ENCODE results near the gene KMT2A.
"Not testable (repeated sequence)": the region's sequence is repeated elsewhere in the genome, so short reads cannot be mapped to it uniquely, and the experiment has no call there.

Gene KMT2A

DNA sequence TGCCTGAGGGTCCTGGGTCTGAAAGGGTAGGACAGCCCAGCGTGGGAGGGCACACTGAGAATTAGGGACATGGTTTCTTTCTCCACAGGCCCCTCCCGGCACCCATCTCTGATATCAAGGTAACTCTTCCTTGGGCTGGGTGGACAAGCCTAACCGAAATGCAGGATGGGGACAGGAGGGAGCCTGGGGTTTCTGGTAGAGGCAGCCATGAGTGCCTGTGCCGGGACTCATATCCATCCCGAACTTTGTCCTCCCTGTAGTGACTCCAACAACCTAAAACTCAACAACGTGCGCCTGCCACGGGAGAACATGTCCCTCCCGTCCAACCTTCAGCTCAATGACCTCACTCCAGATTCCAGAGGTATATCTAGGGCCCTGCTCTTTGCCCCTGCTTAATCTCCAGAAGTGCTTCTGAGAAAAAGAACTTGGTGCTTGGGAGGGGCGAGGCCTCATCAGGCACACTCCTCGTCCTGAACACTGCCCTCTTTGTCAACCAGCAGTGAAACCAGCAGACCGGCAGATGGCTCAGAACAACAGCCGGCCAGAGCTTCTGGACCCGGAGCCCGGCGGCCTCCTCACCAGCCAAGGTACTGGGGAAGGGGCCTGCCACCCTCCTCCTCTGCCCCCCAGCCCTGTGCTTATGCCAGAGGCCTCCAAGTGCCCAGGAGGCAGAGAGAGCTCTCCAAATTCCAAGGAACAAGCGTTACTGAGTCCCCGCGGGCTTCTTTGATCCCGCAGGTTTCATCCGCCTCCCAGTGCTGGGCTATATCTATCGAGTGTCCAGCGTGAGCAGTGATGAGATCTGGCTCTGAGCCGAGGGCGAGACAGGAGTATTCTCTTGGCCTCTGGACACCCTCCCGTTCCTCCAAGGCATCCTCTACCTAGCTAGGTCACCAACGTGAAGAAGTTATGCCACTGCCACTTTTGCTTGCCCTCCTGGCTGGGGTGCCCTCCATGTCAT lies 97.8 kb downstream of the KMT2A start:
- DNase-seq (ENCODE audit: low read depth): no peak

GRCh38 chr11:118535261-118535660 lies 99.0 kb downstream of the KMT2A start:
- DNase-seq (ENCODE audit: low read depth): no peak

GRCh38 chr11:118536726-118537125 lies 100.4 kb downstream of the KMT2A start:
- DNase-seq (ENCODE audit: low read depth): no peak

DNA sequence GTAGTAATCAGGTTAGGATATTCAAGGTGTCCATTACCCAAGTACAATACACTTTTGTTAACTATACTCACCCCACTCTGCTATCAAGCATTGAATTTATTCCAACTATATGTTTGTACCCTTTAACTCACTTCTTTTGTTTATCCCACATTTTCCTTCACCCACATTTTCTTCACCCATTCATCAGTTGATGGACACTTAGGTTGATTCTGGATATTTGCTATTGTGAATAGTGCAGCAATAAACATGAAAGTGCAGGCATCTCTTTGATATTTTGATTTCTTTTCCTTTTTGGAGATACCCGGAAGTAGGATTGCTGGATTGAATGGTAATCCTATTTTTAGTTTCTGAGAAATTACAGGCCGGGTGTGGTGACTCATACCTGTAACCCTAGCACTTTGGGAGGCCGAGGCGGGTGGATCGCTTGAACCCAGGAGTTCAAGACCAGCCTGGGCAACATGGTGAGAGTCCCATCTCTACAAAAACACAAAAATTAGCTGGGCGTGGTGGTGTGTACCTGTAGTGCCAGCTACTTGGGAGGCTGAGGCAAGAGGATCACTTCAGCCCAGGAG lies 101.2 kb downstream of the KMT2A start:
- DNase-seq (ENCODE audit: low read depth): no peak

DNA sequence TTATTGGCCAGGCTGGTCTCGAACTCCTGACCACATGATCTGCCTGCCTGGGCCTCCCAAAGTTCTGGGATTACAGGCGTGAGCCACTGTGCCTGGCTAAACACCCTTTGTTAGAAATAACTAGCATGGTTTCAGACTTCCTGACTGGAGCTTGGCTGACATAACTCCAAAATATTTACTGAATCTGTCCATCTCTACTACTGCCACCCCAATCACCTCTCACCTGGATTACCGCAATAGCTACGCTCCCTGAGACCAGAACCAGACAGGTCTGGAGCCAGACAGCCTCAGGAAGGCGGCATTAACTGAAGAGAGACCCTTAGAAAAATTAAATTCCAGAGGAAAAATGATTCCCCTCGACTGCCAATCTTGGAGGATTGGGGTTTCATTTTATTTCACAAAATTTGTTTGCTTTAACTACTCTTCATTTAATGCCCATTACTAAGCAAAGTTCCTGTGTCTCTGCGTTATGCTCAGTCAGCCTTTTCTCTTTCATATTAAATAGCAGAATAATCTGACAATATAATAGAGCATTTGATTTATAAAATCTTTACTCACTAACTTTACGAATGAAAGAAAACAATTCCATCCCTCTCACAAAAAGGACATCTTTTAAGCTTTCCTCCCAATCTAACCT lies 107.8 kb downstream of the KMT2A start:
- DNase-seq (ENCODE audit: low read depth): no peak

GRCh38 chr11:118544647-118545010 lies 108.3 kb downstream of the KMT2A start:
- DNase-seq (ENCODE audit: low read depth): no peak

GRCh38 chr11:118545533-118545932 lies 109.2 kb downstream of the KMT2A start:
- no peak for DNase-seq (ENCODE audit: low read depth)

DNA sequence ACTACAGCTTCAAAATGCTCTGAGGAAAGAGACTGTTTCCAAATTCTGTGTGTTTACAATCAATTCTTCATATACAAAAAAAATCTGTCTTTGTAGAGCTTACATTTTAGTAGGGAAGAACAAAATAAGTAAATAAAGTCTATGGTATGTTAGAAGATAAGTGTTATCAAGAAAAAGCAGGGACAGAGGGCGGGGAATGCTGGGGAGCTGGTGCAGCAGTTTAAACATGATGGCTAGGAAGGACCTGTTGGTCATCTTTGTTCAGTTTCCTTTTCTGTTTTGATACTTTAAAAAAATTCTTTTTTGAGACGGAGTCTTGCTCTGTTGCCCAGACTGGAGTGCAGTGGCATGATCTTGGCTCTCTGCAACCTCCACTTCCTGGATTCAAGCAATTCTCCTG lies 110.8 kb downstream of the KMT2A start:
- DNase-seq (ENCODE audit: low read depth): no peak

- DNase-seq (ENCODE audit: low read depth): no peak
Measured at GRCh38 chr11:118552341-118552740, 116.0 kb downstream of the KMT2A start.

GRCh38 chr11:118560806-118561205 lies 124.5 kb downstream of the KMT2A start:
- no peak for DNase-seq (ENCODE audit: low read depth)

DNA sequence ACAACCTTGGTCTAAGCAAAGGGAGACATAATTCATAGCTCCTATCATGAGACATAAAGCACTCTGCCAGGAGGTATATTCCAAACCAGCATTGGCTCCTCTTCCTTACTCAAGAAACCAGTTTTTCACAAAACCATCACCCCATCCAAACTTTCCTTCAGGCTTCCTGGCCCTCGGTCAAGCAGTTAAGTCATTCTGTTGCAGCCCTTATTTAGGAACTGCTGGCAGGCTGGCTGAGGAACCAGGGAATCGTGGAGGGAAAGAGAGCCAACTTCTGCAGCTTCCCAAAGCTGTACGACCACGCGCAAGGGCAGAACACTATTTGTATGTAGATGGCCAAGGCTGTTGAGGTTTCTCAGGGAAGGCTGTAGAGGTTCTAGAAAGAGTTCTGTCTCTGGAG lies 128.8 kb downstream of the KMT2A start:
- no peak for DNase-seq (ENCODE audit: low read depth)

DNA sequence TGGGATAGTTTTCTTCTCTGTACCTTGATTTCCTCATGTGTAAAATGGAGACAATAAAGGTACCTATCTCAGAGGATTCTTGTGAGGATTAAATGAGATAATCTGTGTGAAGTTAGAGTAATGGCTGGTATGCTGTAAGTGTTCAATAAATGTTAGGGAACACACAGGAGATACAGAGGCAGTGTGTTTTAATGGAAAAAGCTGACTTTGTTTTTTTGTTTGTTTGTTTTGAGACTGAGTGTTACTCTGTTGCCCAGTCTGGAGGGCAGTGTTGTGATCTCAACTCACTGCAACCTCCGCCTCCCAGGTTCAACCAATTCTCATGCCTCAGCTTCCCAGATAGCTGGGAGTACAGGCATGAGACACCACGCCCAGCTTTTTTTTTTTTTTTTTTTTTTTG lies 133.4 kb downstream of the KMT2A start:
- DNase-seq (ENCODE audit: low read depth): no peak

- no peak for DNase-seq (ENCODE audit: low read depth)
Measured at GRCh38 chr11:118570787-118571186, 134.5 kb downstream of the KMT2A start.

DNA sequence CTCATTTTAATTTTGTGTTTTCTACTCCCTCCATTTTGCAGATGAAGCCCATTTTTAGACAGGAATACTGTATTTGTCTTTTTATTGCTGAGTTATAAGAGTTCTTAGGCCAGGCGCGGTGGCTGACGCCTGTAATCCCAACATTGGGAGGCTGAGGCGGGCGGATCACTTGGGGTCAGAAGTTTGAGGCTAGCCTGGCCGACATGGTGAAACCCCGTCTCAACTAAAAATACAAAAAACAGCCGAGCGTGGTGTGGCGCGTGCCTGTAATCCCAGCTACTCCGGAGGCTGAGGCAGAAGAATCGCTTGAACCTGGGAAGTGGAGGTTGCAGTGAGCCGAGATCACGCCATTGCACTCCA lies 135.4 kb downstream of the KMT2A start:
- DNase-seq (ENCODE audit: low read depth): not testable (repeated sequence)

GRCh38 chr11:118572061-118572980 lies 136.0 kb downstream of the KMT2A start, which contains the start of gene ARCN1:
ARCN1 (plus strand) TSS chr11:118572409; CDS start chr11:118572548, 139 bp downstream.
- peak; percentile 69 for DNase-seq (ENCODE audit: low read depth)

GRCh38 chr11:118572981-118573550 lies 136.8 kb downstream of the KMT2A start:
- peak; percentile 32 for DNase-seq (ENCODE audit: low read depth)

GRCh38 chr11:118574636-118575035 lies 138.3 kb downstream of the KMT2A start:
- DNase-seq (ENCODE audit: low read depth): no peak
